ENCODE results near the gene NR3C1. TPM values are rescaled to one million over a fixed set of nuclear protein-coding genes. Genes with fewer than 3 reads are reported as not detected.

NR3C1 gene
- total RNA-seq, 1 donor from 2014 or later, result 101 TPM

DNA sequence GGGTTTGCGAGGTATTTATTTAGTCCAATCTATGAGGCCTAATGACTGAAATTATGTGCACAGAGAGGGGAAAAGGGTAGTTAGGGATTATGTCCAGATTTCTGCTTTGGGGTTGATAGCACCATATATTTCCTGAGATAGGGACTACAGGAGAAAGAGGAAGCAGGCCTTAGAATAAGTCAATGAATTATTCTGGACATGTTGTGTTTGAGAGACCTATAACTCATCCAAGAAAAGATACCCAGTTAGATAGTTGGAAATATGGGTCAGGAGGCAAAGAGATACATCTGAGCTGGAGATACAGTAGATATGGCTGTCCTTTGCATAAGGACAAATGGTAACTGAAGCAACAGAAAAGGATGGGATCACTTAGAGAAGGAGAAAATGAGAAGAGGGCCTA, 53.1 kb downstream of the NR3C1 start:
- Histone ChIP-seq H3K27me3 (no peaks in the 10 kb centered on the region), H3K4me1 (peaks cover 74% of the 10 kb centered on the region), H3K4me3 (no peak overlapping the region), H3K36me3 (no peaks in the 10 kb centered on the region), H3K27ac (no peak overlapping the region), H3K9me3 (no peaks in the 10 kb centered on the region)
- no peak for ATAC-seq
- DNase-seq, result no peak
- intact Hi-C loops (cut with DNase I), result no loop called here
- TF ChIP-seq, protein P1, sequence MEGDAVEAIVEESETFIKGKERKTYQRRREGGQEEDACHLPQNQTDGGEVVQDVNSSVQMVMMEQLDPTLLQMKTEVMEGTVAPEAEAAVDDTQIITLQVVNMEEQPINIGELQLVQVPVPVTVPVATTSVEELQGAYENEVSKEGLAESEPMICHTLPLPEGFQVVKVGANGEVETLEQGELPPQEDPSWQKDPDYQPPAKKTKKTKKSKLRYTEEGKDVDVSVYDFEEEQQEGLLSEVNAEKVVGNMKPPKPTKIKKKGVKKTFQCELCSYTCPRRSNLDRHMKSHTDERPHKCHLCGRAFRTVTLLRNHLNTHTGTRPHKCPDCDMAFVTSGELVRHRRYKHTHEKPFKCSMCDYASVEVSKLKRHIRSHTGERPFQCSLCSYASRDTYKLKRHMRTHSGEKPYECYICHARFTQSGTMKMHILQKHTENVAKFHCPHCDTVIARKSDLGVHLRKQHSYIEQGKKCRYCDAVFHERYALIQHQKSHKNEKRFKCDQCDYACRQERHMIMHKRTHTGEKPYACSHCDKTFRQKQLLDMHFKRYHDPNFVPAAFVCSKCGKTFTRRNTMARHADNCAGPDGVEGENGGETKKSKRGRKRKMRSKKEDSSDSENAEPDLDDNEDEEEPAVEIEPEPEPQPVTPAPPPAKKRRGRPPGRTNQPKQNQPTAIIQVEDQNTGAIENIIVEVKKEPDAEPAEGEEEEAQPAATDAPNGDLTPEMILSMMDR (IDR thresholded peaks at IDR 0.05), result no peak

DNA sequence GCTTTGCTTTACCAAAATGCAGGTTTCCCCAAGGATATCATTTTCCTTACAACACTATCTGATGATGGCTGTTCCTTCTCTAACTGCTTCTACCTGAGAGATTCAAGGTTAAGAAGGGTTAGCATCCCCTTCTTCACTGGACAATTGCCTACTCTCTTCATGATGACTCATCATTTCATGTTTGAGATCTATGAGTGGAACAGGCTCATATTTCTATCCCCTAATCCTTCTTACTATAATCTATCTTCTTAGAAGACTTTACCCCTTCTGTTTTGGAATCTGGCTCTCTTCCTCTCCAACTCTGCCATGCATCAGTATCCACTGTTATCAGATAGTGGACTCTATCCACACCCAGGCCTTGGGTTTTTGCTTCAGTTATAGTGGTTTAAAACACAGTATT, 54.3 kb downstream of the NR3C1 start:
- DNase-seq (no peak), ATAC-seq (no peak)
- H3K4me1 ChIP-seq, result peaks cover 64% of the 10 kb centered on the region
- TF ChIP-seq, protein P1 (IDR thresholded peaks at IDR 0.05), result no peak
- H3K4me3 ChIP-seq, result no peak overlapping the region
- no peak overlapping the region for H3K27ac ChIP-seq
- H3K27me3 ChIP-seq, result no peaks in the 10 kb centered on the region
- H3K9me3 ChIP-seq, result no peaks in the 10 kb centered on the region
- H3K36me3 ChIP-seq, result no peaks in the 10 kb centered on the region
- intact Hi-C loops (cut with DNase I), result no loop called here

DNA sequence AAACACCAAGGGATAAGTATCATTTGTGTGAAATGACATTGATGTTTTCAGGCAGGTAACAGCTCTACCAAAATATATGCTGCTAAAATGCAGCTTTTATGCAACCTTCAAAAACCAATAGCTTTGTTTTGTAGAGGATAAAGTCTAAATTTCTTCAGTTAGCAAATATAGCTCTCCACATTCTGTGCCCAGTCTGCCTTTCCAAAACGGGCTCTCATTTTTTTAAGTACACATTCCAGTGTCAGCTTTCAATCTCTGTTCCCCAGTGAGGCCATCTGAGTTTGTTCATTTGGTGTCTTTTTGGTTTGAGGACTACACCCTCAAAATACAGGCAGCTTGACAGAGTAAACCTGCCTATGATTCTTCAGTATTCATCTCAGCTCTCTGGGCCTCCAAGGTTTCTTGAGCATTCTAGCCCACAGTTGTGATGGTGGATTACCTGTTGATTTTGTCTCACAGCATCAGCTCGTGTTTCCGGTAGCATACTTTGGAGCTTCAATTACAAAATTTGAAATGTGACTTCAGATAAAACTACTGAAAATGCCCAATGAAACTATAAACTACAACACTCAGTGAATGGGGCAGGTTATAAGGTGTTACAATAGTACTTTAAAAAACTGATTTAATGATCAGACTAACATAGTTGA, 55.7 kb downstream of the NR3C1 start:
- TF ChIP-seq, protein P1 (IDR thresholded peaks at IDR 0.05), result no peak
- no peaks in the 10 kb centered on the region for H3K9me3 ChIP-seq
- intact Hi-C loops (cut with DNase I), result no loop called here
- no peak for DNase-seq
- no peak for ATAC-seq
- peaks cover 57% of the 10 kb centered on the region for H3K4me1 ChIP-seq
- H3K36me3 ChIP-seq, result no peaks in the 10 kb centered on the region
- no peak overlapping the region for H3K4me3 ChIP-seq
- H3K27ac ChIP-seq, result no peak overlapping the region
- no peaks in the 10 kb centered on the region for H3K27me3 ChIP-seq

DNA sequence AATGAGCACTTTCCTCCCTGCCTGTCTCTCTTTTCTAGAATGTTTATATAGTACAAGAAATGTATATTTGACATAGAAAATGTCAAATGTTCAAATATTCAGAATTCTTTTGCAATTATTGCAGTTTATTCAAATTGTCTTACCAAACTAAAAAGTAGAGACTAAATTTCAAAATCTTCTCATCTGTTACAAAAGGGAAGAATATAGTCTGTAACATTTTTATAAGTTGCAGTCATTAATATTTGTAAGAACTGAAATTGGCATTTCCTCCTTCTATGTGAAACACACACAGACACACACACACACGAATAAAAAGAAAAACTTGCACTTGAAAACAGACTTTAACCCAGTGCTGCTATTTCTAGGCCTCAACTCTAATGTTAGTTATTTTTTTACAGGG, 56.4 kb downstream of the NR3C1 start:
- DNase-seq (no peak), ATAC-seq (no peak)
- no peak overlapping the region for H3K27ac ChIP-seq
- no peaks in the 10 kb centered on the region for H3K9me3 ChIP-seq
- intact Hi-C loops (cut with DNase I), result no loop called here
- TF ChIP-seq, protein P1 (IDR thresholded peaks at IDR 0.05), result no peak
- no peak overlapping the region for H3K4me3 ChIP-seq
- no peaks in the 10 kb centered on the region for H3K27me3 ChIP-seq
- H3K4me1 ChIP-seq, result peaks cover 63% of the 10 kb centered on the region
- no peaks in the 10 kb centered on the region for H3K36me3 ChIP-seq

DNA sequence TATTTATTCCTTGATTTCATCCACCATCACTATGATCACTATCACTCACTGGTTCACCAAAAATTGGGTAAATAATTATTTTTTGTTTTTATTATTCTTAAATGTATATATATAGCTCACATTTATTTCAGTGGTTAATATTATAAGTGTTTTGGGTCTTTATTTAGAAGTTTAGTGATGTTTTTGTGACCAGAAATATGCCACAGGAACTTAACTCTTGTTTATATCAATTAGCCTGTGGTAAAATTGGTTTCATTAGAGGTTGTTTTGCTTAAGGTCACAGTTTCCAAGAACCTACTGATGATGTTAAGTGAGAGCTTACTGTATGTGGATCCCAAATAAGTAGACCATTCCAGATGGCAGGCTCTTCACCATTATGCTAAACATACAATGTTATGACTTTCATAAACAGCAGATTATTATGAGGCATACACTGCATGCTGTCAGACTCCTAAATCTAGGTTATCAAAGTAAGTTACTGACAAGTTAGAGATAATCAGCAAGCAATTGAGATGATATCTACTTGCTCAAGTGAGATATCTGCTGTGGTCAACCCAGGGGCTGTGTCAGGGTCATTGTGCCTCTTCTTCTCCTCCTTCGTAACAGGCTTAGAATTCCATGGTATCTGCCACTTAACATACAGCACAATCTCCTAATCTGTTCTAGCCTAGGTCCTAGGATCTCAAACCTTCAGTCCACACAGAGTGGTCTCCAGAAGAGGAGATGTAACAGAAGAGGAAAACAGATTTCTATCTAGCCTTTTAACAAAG, 57.6 kb downstream of the NR3C1 start:
- Histone ChIP-seq H3K27me3 (no peaks in the 10 kb centered on the region), H3K4me1 (peaks cover 64% of the 10 kb centered on the region), H3K27ac (no peak overlapping the region), H3K36me3 (no peaks in the 10 kb centered on the region), H3K9me3 (no peaks in the 10 kb centered on the region), H3K4me3 (no peak overlapping the region)
- intact Hi-C loops (cut with DNase I), result no loop called here
- no peak for ATAC-seq
- DNase-seq, result no peak
- TF ChIP-seq, protein P1 (IDR thresholded peaks at IDR 0.05), result no peak
